ACC112 (cell line): Measurements from ENCODE around the gene TMEM235.

Source experiments
- H2AFZ ChIP-seq: fragments of 200-600 bp; sonication (generic); one replicate; pipeline ENCODE4 v1.6.0; 2017; ENCODE audit warnings: antibody characterized with exemption, low read length; ENCODE audit not compliant: unreplicated experiment
- H3K27ac ChIP-seq: fragments of 200-600 bp; sonication (generic); 2 replicates; pipeline ENCODE4 v1.5.1; 2014; ENCODE audit warnings: low read depth, mild to moderate bottlenecking, antibody characterized with exemption, low read length, moderate library complexity
- H3K27me3 ChIP-seq: fragments of 200-600 bp; sonication (generic); 2 replicates; pipeline ENCODE4 v1.6.1; 2014; ENCODE audit warnings: mild to moderate bottlenecking, antibody characterized with exemption, low read length, moderate library complexity, mixed read lengths; ENCODE audit not compliant: insufficient read depth
- H3K36me3 ChIP-seq: fragments of 200-600 bp; sonication (generic); 2 replicates; pipeline ENCODE4 v1.6.1; 2016; ENCODE audit warnings: mild to moderate bottlenecking, antibody characterized with exemption, low read length, moderate library complexity, mixed read lengths; ENCODE audit not compliant: insufficient read depth
- H3K4me1 ChIP-seq: fragments of 200-600 bp; sonication (generic); one replicate; pipeline ENCODE4 v1.6.1; 2016; ENCODE audit warnings: low read length, mixed read lengths; ENCODE audit not compliant: insufficient read depth, unreplicated experiment, control insufficient read depth
- H3K4me3 ChIP-seq: fragments of 200-600 bp; sonication (generic); 2 replicates; pipeline ENCODE4 v1.5.1; 2014; ENCODE audit warnings: mild to moderate bottlenecking, low read depth, low read length
- H3K79me2 ChIP-seq: fragments of 200-600 bp; sonication (generic); one replicate; pipeline ENCODE4 v1.6.0; 2016; ENCODE audit warnings: low read length; ENCODE audit not compliant: control insufficient read depth, unreplicated experiment, insufficient read depth

TMEM235 gene

DNA sequence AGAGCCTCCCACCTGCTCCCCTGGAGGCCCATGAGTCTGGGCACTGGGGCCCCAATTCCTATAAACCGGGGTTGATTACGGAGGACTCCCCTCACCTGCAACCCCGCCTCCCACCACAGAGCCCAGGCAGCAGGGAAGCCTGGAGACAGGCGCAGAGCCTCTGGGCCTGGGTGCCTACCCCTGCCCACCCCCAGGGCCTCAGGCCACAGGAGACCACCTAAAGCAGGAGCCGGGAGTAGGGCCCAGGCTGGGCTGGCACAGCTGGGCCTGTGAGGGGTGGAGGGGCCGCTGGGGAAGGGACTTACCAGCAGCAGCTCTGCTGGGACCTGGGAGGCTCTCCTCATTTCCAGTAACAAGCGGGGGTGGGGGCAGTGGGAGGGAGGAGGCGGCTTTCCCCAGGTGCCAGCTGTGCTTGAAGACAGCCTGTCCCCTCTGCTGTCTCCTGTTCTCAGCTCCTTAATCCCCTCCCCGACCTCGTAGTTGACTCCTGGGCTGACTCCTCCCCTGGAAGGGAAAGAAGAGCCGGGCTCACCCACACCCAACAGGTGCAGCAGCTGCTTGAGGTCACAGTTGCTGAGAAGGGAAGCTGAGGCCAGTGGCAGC, 46.8 kb downstream of the TMEM235 start:
- no peak overlapping the region for H3K27ac ChIP-seq
- H2AFZ ChIP-seq = no peak overlapping the region
- H3K79me2 ChIP-seq = no peaks in the 10 kb centered on the region
- H3K36me3 ChIP-seq = no peaks in the 10 kb centered on the region
- peaks cover under 1% of the 10 kb centered on the region; the same call in 1 of the 2 replicates for H3K27me3 ChIP-seq
- no peak overlapping the region for H3K4me3 ChIP-seq
- no peaks in the 10 kb centered on the region for H3K4me1 ChIP-seq

DNA sequence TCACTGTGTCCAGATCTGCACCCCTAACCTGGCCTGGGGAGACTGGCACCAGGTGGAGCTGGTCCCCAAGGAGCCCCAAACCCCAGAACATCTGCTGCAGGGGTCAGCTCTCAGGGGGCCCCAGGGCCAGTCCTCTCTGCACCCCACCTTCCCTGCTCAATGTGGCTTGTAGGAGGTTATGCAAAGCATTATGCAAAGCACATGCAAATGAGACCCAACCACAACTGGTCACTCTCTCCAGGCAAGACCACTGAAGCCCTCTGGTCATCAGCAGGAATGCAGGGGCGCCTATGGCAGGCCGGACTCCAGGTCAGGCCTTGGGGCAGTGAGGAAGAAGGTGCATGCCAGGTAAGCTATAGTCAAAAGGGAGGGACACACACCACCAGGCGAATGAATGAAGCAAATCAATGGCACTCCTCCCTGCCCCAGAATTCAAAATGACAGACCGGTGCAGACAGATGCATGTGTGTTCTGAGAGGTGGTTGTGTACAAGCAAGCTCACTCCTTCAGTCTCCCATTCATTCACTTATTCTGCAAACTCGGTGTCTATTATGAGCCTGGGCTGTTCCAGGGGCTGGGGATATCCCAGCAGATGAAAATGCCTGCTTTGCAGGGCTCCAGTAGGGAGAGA, 48.0 kb downstream of the TMEM235 start:
- no peak overlapping the region for H3K27ac ChIP-seq
- no peak overlapping the region for H2AFZ ChIP-seq
- H3K4me1 ChIP-seq = no peaks in the 10 kb centered on the region

DNA sequence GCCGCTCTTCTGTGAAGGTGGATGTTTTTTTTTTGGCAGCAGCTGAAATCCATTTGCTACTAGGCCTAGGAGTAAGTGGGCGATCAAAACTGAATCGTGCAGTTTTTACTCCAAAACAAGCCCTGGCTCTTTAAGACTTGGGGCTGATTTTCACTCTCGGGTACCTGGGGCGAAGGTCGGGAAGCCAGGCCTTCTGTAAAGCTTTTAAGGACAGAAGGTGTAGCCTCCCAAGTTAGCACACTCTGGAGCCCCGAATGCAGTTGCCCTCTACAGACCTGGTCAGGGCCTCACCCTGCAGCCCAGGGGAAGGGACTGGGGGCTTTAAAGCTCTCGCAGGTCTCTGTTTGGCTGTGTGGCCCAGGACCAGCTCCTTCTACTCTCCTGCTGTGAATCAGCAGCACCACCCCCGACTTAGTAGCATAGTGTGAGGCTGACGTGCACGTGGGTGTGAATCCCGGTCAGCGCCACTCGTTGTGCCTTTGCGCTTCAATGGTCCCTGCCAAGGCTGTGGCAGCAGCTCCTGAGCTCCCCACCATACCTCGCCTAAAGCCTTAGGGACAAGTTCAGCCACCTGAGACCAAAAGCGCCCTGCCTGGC, 49.9 kb downstream of the TMEM235 start:
- Histone ChIP-seq H2AFZ (no peak overlapping the region), H3K4me3 (no peak overlapping the region), H3K79me2 (no peaks in the 10 kb centered on the region), H3K27ac (no peak overlapping the region), H3K27me3 (no peaks in the 10 kb centered on the region), H3K4me1 (no peaks in the 10 kb centered on the region), H3K36me3 (no peaks in the 10 kb centered on the region)

More for the DNA sequence above, 48.0 kb downstream of the TMEM235 start:
- H3K36me3 ChIP-seq = no peaks in the 10 kb centered on the region
- no peak overlapping the region for H3K4me3 ChIP-seq
- H3K79me2 ChIP-seq = no peaks in the 10 kb centered on the region
- H3K27me3 ChIP-seq = no peaks in the 10 kb centered on the region

DNA sequence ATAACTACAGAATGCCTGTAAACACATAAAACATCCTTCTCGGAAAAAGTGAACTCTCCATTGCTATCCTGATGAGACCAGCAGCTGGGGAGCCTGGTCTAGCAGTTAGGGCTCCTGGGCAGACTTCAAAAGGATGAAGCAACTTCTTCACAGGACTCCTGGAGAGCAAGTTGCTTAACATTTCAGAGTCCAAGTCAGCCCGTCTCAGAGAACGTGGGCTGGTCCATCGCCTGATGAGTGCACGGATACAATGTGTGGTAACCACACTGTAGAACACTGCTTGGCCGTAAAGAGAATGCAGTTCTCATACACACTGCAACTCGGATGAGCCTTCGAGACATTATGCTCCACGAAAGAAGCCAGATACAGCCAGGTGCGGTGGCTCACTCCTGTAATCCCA, 52.7 kb downstream of the TMEM235 start:
- Histone ChIP-seq H3K27me3 (no peaks in the 10 kb centered on the region), H3K4me3 (no peak overlapping the region), H3K27ac (no peak overlapping the region), H2AFZ (no peak overlapping the region), H3K79me2 (no peaks in the 10 kb centered on the region), H3K36me3 (no peaks in the 10 kb centered on the region), H3K4me1 (no peaks in the 10 kb centered on the region)

DNA sequence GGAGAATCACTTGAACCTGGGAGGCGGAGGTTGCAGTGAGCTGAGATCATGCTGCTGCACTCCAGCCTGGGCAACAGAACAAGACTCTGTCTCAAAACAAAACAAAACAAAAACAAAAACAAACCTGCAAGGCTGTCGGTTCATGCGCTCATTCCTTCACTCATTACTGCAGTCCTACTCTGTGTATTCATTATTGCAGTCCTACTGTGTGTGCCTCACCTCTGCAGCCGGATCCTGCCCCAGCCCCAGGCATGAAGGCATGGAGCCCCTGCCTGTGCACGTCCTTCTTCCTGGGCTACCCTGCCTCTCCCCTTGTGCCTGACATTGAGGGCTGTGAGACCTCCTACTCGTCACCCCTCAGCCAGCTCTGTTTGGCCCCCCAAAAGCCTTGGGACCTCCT, 57.6 kb downstream of the TMEM235 start:
- Histone ChIP-seq H3K4me3 (no peak overlapping the region), H3K4me1 (peaks cover 4% of the 10 kb centered on the region), H3K79me2 (no peaks in the 10 kb centered on the region), H2AFZ (no peak overlapping the region), H3K36me3 (no peaks in the 10 kb centered on the region), H3K27me3 (no peaks in the 10 kb centered on the region), H3K27ac (no peak overlapping the region)

DNA sequence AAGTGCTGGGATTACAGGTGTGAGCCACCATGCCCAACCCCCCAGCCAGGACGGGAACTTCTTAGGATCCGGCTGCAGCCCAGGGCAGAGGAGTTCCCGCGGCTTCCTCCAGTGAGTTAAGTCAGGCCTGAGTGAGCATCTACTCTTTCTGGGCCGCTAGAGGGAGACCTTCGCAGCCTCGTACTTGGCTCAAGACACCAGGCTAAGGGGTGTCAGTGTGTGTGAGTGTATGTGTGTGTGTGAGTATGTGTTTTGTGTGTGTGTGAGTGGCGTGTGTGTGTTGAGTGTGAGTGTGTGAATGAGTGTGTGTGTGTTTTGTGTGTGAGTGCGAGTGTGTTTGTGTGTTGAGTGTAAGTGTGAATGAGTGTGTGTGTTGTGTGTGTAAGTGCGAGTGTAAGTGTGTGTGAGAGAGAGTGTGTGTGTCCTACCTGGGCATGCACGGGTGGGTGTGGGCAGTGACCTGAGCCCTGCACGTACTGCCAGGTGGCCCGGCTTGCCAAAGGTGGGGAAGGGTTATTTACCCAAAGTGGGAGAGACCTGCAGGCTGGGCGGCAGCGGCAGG, 58.5 kb downstream of the TMEM235 start:
- Histone ChIP-seq H3K79me2 (no peaks in the 10 kb centered on the region), H3K4me3 (no peak overlapping the region), H3K36me3 (no peaks in the 10 kb centered on the region), H3K27me3 (no peaks in the 10 kb centered on the region), H2AFZ (no peak overlapping the region), H3K4me1 (peaks cover 4% of the 10 kb centered on the region), H3K27ac (no peak overlapping the region)
